OCI-M2 (cell line): ENCODE measurements around the gene HSPB1.
A peak's percentile ranks its signal among the peaks of the same experiment; 100 is the strongest.
"Not testable (repeated sequence)": the region's sequence is repeated elsewhere in the genome, so short reads cannot be mapped to it uniquely, and the experiment has no call there.

ENCODE experiments used
- DNase-seq: peaks from one replicate; lab custom pipeline; 2025; ENCODE audit not compliant: unreplicated experiment; lab: John Stamatoyannopoulos, UW

The HSPB1 gene

GRCh38 chr7:76302347-76303201 is at the start of gene HSPB1:
HSPB1 (plus strand) TSS chr7:76302673; CDS start chr7:76302713, 40 bp downstream.
- peak; percentile 49 for DNase-seq

- no peak for DNase-seq
Measured at GRCh38 chr7:76254781-76255180, 47.7 kb upstream of the HSPB1 start.

- no peak for DNase-seq
Measured at GRCh38 chr7:76257973-76258372, 44.5 kb upstream of the HSPB1 start.

GRCh38 chr7:76259124-76260093 is 43.1 kb upstream of the HSPB1 start:
- DNase-seq = no peak

GRCh38 chr7:76260171-76260703 is 42.2 kb upstream of the HSPB1 start:
- DNase-seq = no peak

GRCh38 chr7:76261329-76261728 is 41.1 kb upstream of the HSPB1 start:
- DNase-seq = no peak

- DNase-seq = no peak
Measured at GRCh38 chr7:76261931-76262330, 40.5 kb upstream of the HSPB1 start.

- DNase-seq = no peak
Measured at GRCh38 chr7:76262683-76263402, 39.6 kb upstream of the HSPB1 start.

- no peak for DNase-seq
Measured at GRCh38 chr7:76265299-76265698, 37.2 kb upstream of the HSPB1 start.

- DNase-seq = no peak
Measured at GRCh38 chr7:76267107-76267893, 35.2 kb upstream of the HSPB1 start.

- no peak for DNase-seq
Measured at GRCh38 chr7:76267894-76268183, 34.6 kb upstream of the HSPB1 start.

- DNase-seq = no peak
Measured at GRCh38 chr7:76268376-76268775, 34.1 kb upstream of the HSPB1 start.

- DNase-seq = no peak
Measured at GRCh38 chr7:76269895-76270294, 32.6 kb upstream of the HSPB1 start.

- not testable (repeated sequence) for DNase-seq
Measured at GRCh38 chr7:76271384-76271783, 31.1 kb upstream of the HSPB1 start.

GRCh38 chr7:76272142-76272541 is 30.3 kb upstream of the HSPB1 start:
- no peak for DNase-seq

GRCh38 chr7:76272851-76273497 is 29.5 kb upstream of the HSPB1 start:
- no peak for DNase-seq

GRCh38 chr7:76273503-76273902 is 29.0 kb upstream of the HSPB1 start:
- DNase-seq = no peak

GRCh38 chr7:76278540-76278939 is 23.9 kb upstream of the HSPB1 start:
- no peak for DNase-seq

- DNase-seq = no peak
Measured at GRCh38 chr7:76280408-76280807, 22.1 kb upstream of the HSPB1 start.
